K562 (cell line): ENCODE measurements around the gene NTSR1. TPM values are rescaled to one million over a fixed set of nuclear protein-coding genes. Genes with fewer than 3 reads are reported as not detected.

Experiments
- ATF7 ChIP-seq: fragments of 450-650 bp; IDR thresholded peaks from 2 replicates; pipeline ENCODE4 v1.7.1; 2014; ENCODE audit warnings: mild to moderate bottlenecking, moderate library complexity
- CBFA2T2 ChIP-seq: fragments of 450-650 bp; conservative IDR thresholded peaks from 2 replicates; pipeline ENCODE4 v1.6.1; 2017; ENCODE audit warnings: mild to moderate bottlenecking
- FOS ChIP-seq: IDR thresholded peaks from 3 replicates; pipeline ENCODE4 v1.6.1; 2011; ENCODE audit not compliant: insufficient read length; ENCODE audit errors: extremely low read depth
- GTF2A2 ChIP-seq: IDR thresholded peaks from 2 replicates; pipeline ENCODE4 v1.6.1; 2016; ENCODE audit warnings: mild to moderate bottlenecking, missing genetic modification characterization, missing compliant biosample characterization
- HNRNPUL1 ChIP-seq: fragments of 200-400 bp; formaldehyde crosslinking; IDR thresholded peaks from 2 replicates; pipeline ENCODE4 v1.6.1; 2017; ENCODE audit warnings: low read length
- IRF2 ChIP-seq: sonication (generic); formaldehyde crosslinking; IDR thresholded peaks from 2 replicates; pipeline ENCODE4 v1.8.1; 2022; ENCODE audit warnings: mild to moderate bottlenecking, missing genetic modification reagents
- KDM5B ChIP-seq: fragments of 200-600 bp; sonication (generic); IDR thresholded peaks from 2 replicates; pipeline ENCODE4 v1.6.1; 2012; ENCODE audit warnings: low read depth, mild to moderate bottlenecking, moderate library complexity, low read length, control low read depth, inconsistent platforms; ENCODE audit not compliant: insufficient replicate concordance
- L3MBTL2 ChIP-seq: fragments of 450-650 bp; IDR thresholded peaks from 2 replicates; pipeline ENCODE4 v1.6.1; 2016; ENCODE audit warnings: mild to moderate bottlenecking, moderate library complexity
- MYC ChIP-seq, 2 experiments: fragments of 250-450 bp in 1 of 2; sonication (Bioruptor Pico) in 1 of 2; IDR thresholded peaks; 2 replicates each; pipeline versions ENCODE4 v1.5.1 to v1.6.1; 2012 to 2021; ENCODE audit warnings: low read depth in 2 of 2, borderline replicate concordance in 1 of 2, improper control_type of control experiment in 1 of 2, low read length in 1 of 2, mild to moderate bottlenecking in 1 of 2, moderate library complexity in 1 of 2
- SUPT5H ChIP-seq: fragments of 450-650 bp; IDR thresholded peaks from 2 replicates; pipeline ENCODE4 v1.6.1; 2016
- ZNF12 ChIP-seq: sonication (generic); formaldehyde crosslinking; IDR thresholded peaks from 2 replicates; pipeline ENCODE4 v1.4.0; 2020; ENCODE audit warnings: mild to moderate bottlenecking, missing genetic modification reagents
- ZNF79 ChIP-seq: fragments of 250-450 bp; sonication (Bioruptor Pico); IDR thresholded peaks from 2 replicates; pipeline ENCODE4 v1.4.0; 2020; ENCODE audit warnings: low read depth, mild to moderate bottlenecking, moderate library complexity
- polyA plus RNA-seq, 8 experiments: library from polyadenylated mRNA; depleted of rRNA in 4 of 8; stranded (reverse) in 5 of 8; unstranded in 3 of 8; fragments of >200 nt; fragmentation: Nextera tagmentation in 2 of 8; fragmentation: Illumina TruSeq in 1 of 8; extraction: Ambion mirVana in 2 of 8; extraction: Trizol in 1 of 8; gene quantifications; 2 replicates each; pipeline versions ENCODE4 v1.2.1 to v1.2.3, GENCODE V29; 2011 to 2014; ENCODE audit warnings: inconsistent platforms in 1 of 8, missing spikeins in 1 of 8
- total RNA-seq, 7 experiments: library from RNA; depleted of rRNA in 6 of 7; stranded (reverse); fragments of >200 nt in 6 of 7; fragmentation: Illumina TruSeq in 2 of 7; extraction: Trizol in 2 of 7; gene quantifications; 2 replicates each; pipeline versions ENCODE4 v1.2.1 to v1.2.3, GENCODE V29; 2011 to 2021; ENCODE audit warnings: low replicate concordance in 1 of 7
- TF ChIP-seq, protein P1 (sequence below): sonication (generic); formaldehyde crosslinking; IDR thresholded peaks from 2 replicates; pipeline ENCODE4 v1.5.0; 2020; ENCODE audit warnings: missing genetic modification reagents
- TF ChIP-seq, protein P2 (sequence below): conservative IDR thresholded peaks from 2 replicates; pipeline ENCODE4 v1.6.1; 2011; ENCODE audit warnings: low read depth, mild to moderate bottlenecking, low read length; ENCODE audit not compliant: control insufficient read depth
- TF ChIP-seq, protein P3 (sequence below): sonication (generic); formaldehyde crosslinking; IDR thresholded peaks from 2 replicates; pipeline ENCODE4 v1.8.1; 2023; ENCODE audit warnings: mild to moderate bottlenecking, missing genetic modification reagents
- TF ChIP-seq, protein P4 (sequence below), 2 experiments: fragments of 450-650 bp; conservative IDR thresholded peaks; 2 replicates each; pipeline ENCODE4 v1.6.1; 2017; ENCODE audit warnings: mild to moderate bottlenecking in 2 of 2, moderate library complexity in 2 of 2
- TF ChIP-seq, protein P5 (sequence below): fragments of 450-650 bp; IDR thresholded peaks from 2 replicates; pipeline ENCODE4 v1.6.1; 2014; ENCODE audit warnings: low read depth, mild to moderate bottlenecking, moderate library complexity, borderline replicate concordance
- TF ChIP-seq, protein P6 (sequence below), 2 experiments: fragments of 450-650 bp in 1 of 2; IDR thresholded peaks; 2 replicates each; pipeline ENCODE4 v1.6.1; 2011 to 2017; ENCODE audit warnings: low read depth in 2 of 2, antibody characterized with exemption in 1 of 2, borderline replicate concordance in 1 of 2, low read length in 1 of 2, mild to moderate bottlenecking in 1 of 2, mixed read lengths in 1 of 2; ENCODE audit not compliant: control insufficient read depth in 1 of 2

The NTSR1 gene
- total and polyA plus RNA-seq, 9 of the 15 experiments (the other 6 are each of a cell fraction or from before 2014, with no cell fraction given) = 0.04 to 0.40 (median 0.13) TPM; not detected in 3

DNA sequence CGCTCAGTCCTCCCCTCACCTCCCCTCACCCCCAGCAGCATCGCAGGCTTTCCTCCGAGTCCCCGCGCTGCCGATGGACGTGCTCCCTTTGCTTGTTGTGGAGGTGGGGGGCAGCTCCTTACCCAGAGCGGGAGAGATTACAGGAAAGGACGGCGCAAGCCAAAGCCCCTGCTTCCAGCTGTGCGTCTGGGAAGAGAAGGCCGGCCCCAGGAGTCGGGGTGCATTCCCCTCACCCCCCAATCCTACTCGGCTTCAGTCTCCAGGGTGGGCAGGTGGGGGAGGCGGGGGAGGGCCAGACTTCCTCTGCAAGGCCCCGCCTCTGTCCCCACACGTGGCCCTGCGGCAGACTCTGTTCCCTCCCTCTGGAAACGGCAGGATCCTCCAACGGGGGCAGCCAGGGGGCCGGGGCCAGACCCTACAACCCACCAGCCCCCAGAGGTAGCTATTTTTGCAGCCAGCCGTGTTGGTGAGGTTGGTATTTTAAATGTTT lies 43.6 kb downstream of the NTSR1 start (continued):
- TF ChIP-seq L3MBTL2 (peak; percentile 66), MYC (IDR thresholded peaks at IDR 0.05; ENCODE audit: low read depth, low read length) (peak; percentile 31; the same call in 1 of the 2 replicates), MYC (CRISPR knock-in tag; IDR thresholded peaks at IDR 0.05; ENCODE audit: borderline replicate concordance, low read depth) (no peak), HNRNPUL1 (no peak), SUPT5H (no peak), GTF2A2 (tag) (no peak), ATF7 (no peak), KDM5B (no peak), ZNF12 (CRISPR knock-in tag) (no peak), ZNF79 (CRISPR knock-in tag) (no peak), CBFA2T2 (no peak), FOS (no peak), IRF2 (no peak)
- TF ChIP-seq, protein P1, sequence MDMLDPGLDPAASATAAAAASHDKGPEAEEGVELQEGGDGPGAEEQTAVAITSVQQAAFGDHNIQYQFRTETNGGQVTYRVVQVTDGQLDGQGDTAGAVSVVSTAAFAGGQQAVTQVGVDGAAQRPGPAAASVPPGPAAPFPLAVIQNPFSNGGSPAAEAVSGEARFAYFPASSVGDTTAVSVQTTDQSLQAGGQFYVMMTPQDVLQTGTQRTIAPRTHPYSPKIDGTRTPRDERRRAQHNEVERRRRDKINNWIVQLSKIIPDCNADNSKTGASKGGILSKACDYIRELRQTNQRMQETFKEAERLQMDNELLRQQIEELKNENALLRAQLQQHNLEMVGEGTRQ (CRISPR knock-in tag) = peak; percentile 67
- TF ChIP-seq, protein P2, sequence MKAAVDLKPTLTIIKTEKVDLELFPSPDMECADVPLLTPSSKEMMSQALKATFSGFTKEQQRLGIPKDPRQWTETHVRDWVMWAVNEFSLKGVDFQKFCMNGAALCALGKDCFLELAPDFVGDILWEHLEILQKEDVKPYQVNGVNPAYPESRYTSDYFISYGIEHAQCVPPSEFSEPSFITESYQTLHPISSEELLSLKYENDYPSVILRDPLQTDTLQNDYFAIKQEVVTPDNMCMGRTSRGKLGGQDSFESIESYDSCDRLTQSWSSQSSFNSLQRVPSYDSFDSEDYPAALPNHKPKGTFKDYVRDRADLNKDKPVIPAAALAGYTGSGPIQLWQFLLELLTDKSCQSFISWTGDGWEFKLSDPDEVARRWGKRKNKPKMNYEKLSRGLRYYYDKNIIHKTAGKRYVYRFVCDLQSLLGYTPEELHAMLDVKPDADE = no peak
- TF ChIP-seq, protein P3, sequence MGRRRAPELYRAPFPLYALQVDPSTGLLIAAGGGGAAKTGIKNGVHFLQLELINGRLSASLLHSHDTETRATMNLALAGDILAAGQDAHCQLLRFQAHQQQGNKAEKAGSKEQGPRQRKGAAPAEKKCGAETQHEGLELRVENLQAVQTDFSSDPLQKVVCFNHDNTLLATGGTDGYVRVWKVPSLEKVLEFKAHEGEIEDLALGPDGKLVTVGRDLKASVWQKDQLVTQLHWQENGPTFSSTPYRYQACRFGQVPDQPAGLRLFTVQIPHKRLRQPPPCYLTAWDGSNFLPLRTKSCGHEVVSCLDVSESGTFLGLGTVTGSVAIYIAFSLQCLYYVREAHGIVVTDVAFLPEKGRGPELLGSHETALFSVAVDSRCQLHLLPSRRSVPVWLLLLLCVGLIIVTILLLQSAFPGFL = no peak
- TF ChIP-seq, protein P4, sequence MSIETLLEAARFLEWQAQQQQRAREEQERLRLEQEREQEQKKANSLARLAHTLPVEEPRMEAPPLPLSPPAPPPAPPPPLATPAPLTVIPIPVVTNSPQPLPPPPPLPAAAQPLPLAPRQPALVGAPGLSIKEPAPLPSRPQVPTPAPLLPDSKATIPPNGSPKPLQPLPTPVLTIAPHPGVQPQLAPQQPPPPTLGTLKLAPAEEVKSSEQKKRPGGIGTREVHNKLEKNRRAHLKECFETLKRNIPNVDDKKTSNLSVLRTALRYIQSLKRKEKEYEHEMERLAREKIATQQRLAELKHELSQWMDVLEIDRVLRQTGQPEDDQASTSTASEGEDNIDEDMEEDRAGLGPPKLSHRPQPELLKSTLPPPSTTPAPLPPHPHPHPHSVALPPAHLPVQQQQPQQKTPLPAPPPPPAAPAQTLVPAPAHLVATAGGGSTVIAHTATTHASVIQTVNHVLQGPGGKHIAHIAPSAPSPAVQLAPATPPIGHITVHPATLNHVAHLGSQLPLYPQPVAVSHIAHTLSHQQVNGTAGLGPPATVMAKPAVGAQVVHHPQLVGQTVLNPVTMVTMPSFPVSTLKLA (conservative IDR thresholded peaks at IDR 0.05) = peak in 1 of 2 experiments; percentile 64; a peak in 2 of 4 replicates
- TF ChIP-seq, protein P5, sequence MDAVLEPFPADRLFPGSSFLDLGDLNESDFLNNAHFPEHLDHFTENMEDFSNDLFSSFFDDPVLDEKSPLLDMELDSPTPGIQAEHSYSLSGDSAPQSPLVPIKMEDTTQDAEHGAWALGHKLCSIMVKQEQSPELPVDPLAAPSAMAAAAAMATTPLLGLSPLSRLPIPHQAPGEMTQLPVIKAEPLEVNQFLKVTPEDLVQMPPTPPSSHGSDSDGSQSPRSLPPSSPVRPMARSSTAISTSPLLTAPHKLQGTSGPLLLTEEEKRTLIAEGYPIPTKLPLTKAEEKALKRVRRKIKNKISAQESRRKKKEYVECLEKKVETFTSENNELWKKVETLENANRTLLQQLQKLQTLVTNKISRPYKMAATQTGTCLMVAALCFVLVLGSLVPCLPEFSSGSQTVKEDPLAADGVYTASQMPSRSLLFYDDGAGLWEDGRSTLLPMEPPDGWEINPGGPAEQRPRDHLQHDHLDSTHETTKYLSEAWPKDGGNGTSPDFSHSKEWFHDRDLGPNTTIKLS = no peak
- TF ChIP-seq, protein P6, sequence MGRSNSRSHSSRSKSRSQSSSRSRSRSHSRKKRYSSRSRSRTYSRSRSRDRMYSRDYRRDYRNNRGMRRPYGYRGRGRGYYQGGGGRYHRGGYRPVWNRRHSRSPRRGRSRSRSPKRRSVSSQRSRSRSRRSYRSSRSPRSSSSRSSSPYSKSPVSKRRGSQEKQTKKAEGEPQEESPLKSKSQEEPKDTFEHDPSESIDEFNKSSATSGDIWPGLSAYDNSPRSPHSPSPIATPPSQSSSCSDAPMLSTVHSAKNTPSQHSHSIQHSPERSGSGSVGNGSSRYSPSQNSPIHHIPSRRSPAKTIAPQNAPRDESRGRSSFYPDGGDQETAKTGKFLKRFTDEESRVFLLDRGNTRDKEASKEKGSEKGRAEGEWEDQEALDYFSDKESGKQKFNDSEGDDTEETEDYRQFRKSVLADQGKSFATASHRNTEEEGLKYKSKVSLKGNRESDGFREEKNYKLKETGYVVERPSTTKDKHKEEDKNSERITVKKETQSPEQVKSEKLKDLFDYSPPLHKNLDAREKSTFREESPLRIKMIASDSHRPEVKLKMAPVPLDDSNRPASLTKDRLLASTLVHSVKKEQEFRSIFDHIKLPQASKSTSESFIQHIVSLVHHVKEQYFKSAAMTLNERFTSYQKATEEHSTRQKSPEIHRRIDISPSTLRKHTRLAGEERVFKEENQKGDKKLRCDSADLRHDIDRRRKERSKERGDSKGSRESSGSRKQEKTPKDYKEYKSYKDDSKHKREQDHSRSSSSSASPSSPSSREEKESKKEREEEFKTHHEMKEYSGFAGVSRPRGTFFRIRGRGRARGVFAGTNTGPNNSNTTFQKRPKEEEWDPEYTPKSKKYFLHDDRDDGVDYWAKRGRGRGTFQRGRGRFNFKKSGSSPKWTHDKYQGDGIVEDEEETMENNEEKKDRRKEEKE (IDR thresholded peaks at IDR 0.05; ENCODE audit: borderline replicate concordance in 1 of 2, control insufficient read depth in 1 of 2, low read depth in 2 of 2, low read length in 1 of 2) = no peak
